GM23338 (cell line): ENCODE results near the gene ARF1. TPM values are rescaled to one million over a fixed set of nuclear protein-coding genes. Genes with fewer than 3 reads are reported as not detected.

Experiments
- ATAC-seq: fragments of 200-7000 bp; cut with Tn5 transposase; 3 replicates; pipeline ENCODE4 v1.9.1; 2020
- DNase-seq: peaks from one replicate; pipeline ENCODE4 v3.0.0-alpha.2; 2015; ENCODE audit warnings: low spot score
- H2AFZ ChIP-seq: fragments of 200-600 bp; sonication (generic); 2 replicates; pipeline ENCODE4 v1.8.0; 2016; ENCODE audit warnings: antibody characterized with exemption, mild to moderate bottlenecking, moderate library complexity
- H3F3A ChIP-seq: fragments of 200-600 bp; sonication (generic); replicated peaks from 2 replicates; pipeline ENCODE4 v1.8.0; 2017; ENCODE audit warnings: antibody characterized with exemption, mixed run types, low read depth
- H3K27ac ChIP-seq: fragments of 200-600 bp; sonication (generic); 2 replicates; pipeline ENCODE4 v1.6.1; 2016; ENCODE audit warnings: low read depth
- H3K27me3 ChIP-seq: fragments of 200-600 bp; sonication (generic); 2 replicates; pipeline ENCODE4 v1.8.0; 2016; ENCODE audit warnings: mild to moderate bottlenecking, mixed run types, moderate library complexity; ENCODE audit not compliant: insufficient read depth
- H3K36me3 ChIP-seq: fragments of 200-600 bp; sonication (generic); 2 replicates; pipeline ENCODE4 v1.8.0; 2016; ENCODE audit warnings: mild to moderate bottlenecking; ENCODE audit not compliant: insufficient read depth
- H3K4me1 ChIP-seq: fragments of 200-600 bp; sonication (generic); 2 replicates; pipeline ENCODE4 v1.8.0; 2016; ENCODE audit warnings: mild to moderate bottlenecking, moderate library complexity; ENCODE audit not compliant: insufficient read depth
- H3K4me2 ChIP-seq: fragments of 200-600 bp; sonication (generic); 2 replicates; pipeline ENCODE4 v1.7.1; 2017; ENCODE audit warnings: mixed run types
- H3K4me3 ChIP-seq: fragments of 200-600 bp; sonication (generic); 2 replicates; pipeline ENCODE4 v1.6.1; 2016; ENCODE audit warnings: mixed run types
- H3K79me2 ChIP-seq: fragments of 200-600 bp; sonication (generic); replicated peaks from 2 replicates; pipeline ENCODE4 v1.8.0; 2017; ENCODE audit warnings: mild to moderate bottlenecking; ENCODE audit not compliant: insufficient read depth
- H3K9me2 ChIP-seq: fragments of 200-600 bp; sonication (generic); 2 replicates; pipeline ENCODE4 v1.8.0; 2017; ENCODE audit not compliant: insufficient read depth
- H4K20me1 ChIP-seq: fragments of 200-600 bp; sonication (generic); replicated peaks from 2 replicates; pipeline ENCODE4 v1.8.0; 2017; ENCODE audit warnings: mild to moderate bottlenecking; ENCODE audit not compliant: insufficient read depth
- H3K27ac Mint-ChIP-seq: 2 replicates; pipeline ENCODE4 v1.8.0; 2020; ENCODE audit warnings: inconsistent platforms, mild to moderate bottlenecking, moderate library complexity, mixed read lengths
- H3K27me3 Mint-ChIP-seq: 3 replicates; pipeline ENCODE4 v1.8.0; 2022; ENCODE audit warnings: low read depth, mild to moderate bottlenecking, moderate library complexity, mixed read lengths, inconsistent platforms; ENCODE audit not compliant: insufficient read depth, poor library complexity
- H3K36me3 Mint-ChIP-seq: 3 replicates; pipeline ENCODE4 v1.8.0; 2021; ENCODE audit warnings: low read depth, mild to moderate bottlenecking, inconsistent platforms, moderate library complexity, mixed read lengths
- H3K4me1 Mint-ChIP-seq: 3 replicates; pipeline ENCODE4 v1.8.0; 2020; ENCODE audit warnings: mild to moderate bottlenecking, inconsistent platforms, mixed read lengths
- H3K4me3 Mint-ChIP-seq: 3 replicates; pipeline ENCODE4 v1.8.0; 2021; ENCODE audit warnings: moderate library complexity, mild to moderate bottlenecking, inconsistent platforms, mixed read lengths
- H3K9me3 Mint-ChIP-seq: 3 replicates; pipeline ENCODE4 v1.8.0; 2020; ENCODE audit warnings: moderate library complexity, mild to moderate bottlenecking, inconsistent platforms, mixed read lengths
- CREB1 ChIP-seq: fragments of 250-450 bp; sonication (Bioruptor Pico); IDR thresholded peaks from 2 replicates; pipeline ENCODE4 v1.5.0; 2020; ENCODE audit warnings: low read depth, mild to moderate bottlenecking, moderate library complexity
- CTCF ChIP-seq, 2 experiments: fragments of 200-600 bp in 1 of 2; sonication (generic) in 1 of 2; conservative IDR thresholded peaks; 2 replicates each; pipeline versions ENCODE4 v1.5.1 to v1.6.1; 2016 to 2017; ENCODE audit warnings: antibody characterized with exemption in 2 of 2, low read depth in 2 of 2, mild to moderate bottlenecking in 2 of 2, moderate library complexity in 1 of 2
- ETS1 ChIP-seq: IDR thresholded peaks from 2 replicates; pipeline ENCODE4 v1.6.1; 2016; ENCODE audit warnings: antibody characterized with exemption
- EZH2 ChIP-seq: fragments of 200-600 bp; sonication (generic); IDR thresholded peaks from one replicate; pipeline ENCODE4 v1.8.0; 2017; ENCODE audit warnings: antibody characterized with exemption, mild to moderate bottlenecking, low read depth; ENCODE audit not compliant: unreplicated experiment
- EZH2phosphoT487 ChIP-seq: fragments of 200-600 bp; sonication (generic); IDR thresholded peaks from one replicate; pipeline ENCODE4 v1.8.1; 2018; ENCODE audit warnings: antibody characterized with exemption; ENCODE audit not compliant: unreplicated experiment
- JUNB ChIP-seq: IDR thresholded peaks from one replicate; pipeline ENCODE4 v1.6.1; 2016; ENCODE audit warnings: antibody characterized with exemption; ENCODE audit not compliant: unreplicated experiment
- NANOG ChIP-seq: IDR thresholded peaks from 2 replicates; pipeline ENCODE4 v1.6.1; 2016; ENCODE audit warnings: antibody characterized with exemption, borderline replicate concordance
- POLR2AphosphoS5 ChIP-seq: IDR thresholded peaks from 2 replicates; pipeline ENCODE4 v1.6.1; 2016; ENCODE audit warnings: antibody characterized with exemption, low read depth
- REST ChIP-seq: IDR thresholded peaks from one replicate; pipeline ENCODE4 v1.6.1; 2018; ENCODE audit warnings: antibody characterized with exemption; ENCODE audit not compliant: unreplicated experiment
- STAT1 ChIP-seq: IDR thresholded peaks from one replicate; pipeline ENCODE4 v1.6.1; 2016; ENCODE audit warnings: antibody characterized with exemption; ENCODE audit not compliant: unreplicated experiment
- ZNF114 ChIP-seq: fragments of 250-450 bp; sonication (Bioruptor Pico); IDR thresholded peaks from 2 replicates; pipeline ENCODE4 v1.5.0; 2020; ENCODE audit warnings: mild to moderate bottlenecking, moderate library complexity
- ZNF462 ChIP-seq: fragments of 250-450 bp; sonication (Bioruptor Pico); IDR thresholded peaks from 2 replicates; pipeline ENCODE4 v1.5.0; 2020; ENCODE audit warnings: mild to moderate bottlenecking, moderate library complexity
- polyA plus RNA-seq: library from polyadenylated mRNA; unstranded; fragments of >200 nt; fragmentation: Nextera tagmentation; extraction: Ambion mirVana; gene quantifications from 2 replicates; pipeline ENCODE4 v1.2.1, GENCODE V29; 2016
- total RNA-seq: library from RNA; depleted of rRNA; stranded (reverse); fragments of >200 nt; shearing (Covaris generic); gene quantifications from 2 replicates; pipeline ENCODE4 v1.2.3, GENCODE V29; 2014

The ARF1 gene
- total and polyA plus RNA-seq, 2 experiments from 2014 or later, result 210 to 306 TPM

- Histone ChIP-seq H3K4me2 (peak overlapping the region; percentile 87), H2AFZ (peak overlapping the region; percentile 86), H4K20me1 (no peaks in the 10 kb centered on the region), H3K4me1 (no peaks in the 10 kb centered on the region), H3K9me2 (peaks cover 15% of the 10 kb centered on the region), H3F3A (no peaks in the 10 kb centered on the region), H3K27me3 (peaks cover 93% of the 10 kb centered on the region), H3K4me3 (peak overlapping the region; percentile 77), H3K36me3 (no peaks in the 10 kb centered on the region), H3K79me2 (no peaks in the 10 kb centered on the region), H3K27ac (no peak overlapping the region)
- 0 out of 3 replicates have a peak, but pooled peaks cover 3% of the 10 kb centered on the region for H3K4me1 Mint-ChIP-seq
- peaks cover 2% of the 10 kb centered on the region; the same call in 1 of the 3 replicates for H3K9me3 Mint-ChIP-seq
- H3K4me3 Mint-ChIP-seq, result no peak overlapping the region; the same call in 2 of the 3 replicates
- H3K36me3 Mint-ChIP-seq, result no peaks in the 10 kb centered on the region
- TF ChIP-seq CREB1 (CRISPR knock-in tag) (no peak), CTCF (conservative IDR thresholded peaks at IDR 0.05; ENCODE audit: low read depth in 2 of 2) (no peak), REST (no peak), EZH2 (no peak), JUNB (no peak), ZNF114 (CRISPR knock-in tag) (no peak), ZNF462 (no peak), ETS1 (no peak), NANOG (no peak), POLR2AphosphoS5 (no peak), STAT1 (no peak), EZH2phosphoT487 (no peak)
- no peak for ATAC-seq
- H3K27ac Mint-ChIP-seq, result no peak overlapping the region
- peaks cover 45% of the 10 kb centered on the region for H3K27me3 Mint-ChIP-seq
- no peak for DNase-seq
Measured at GRCh38 chr1:228038387-228039005, 44.0 kb upstream of the ARF1 start.
